SU-DHL-6 (cell line): ENCODE data around the gene PDE4B.

ENCODE experiments used
- H2AFZ ChIP-seq: fragments of 200-600 bp; sonication (generic); 2 replicates; pipeline ENCODE4 v1.6.1; 2014; ENCODE audit warnings: low read depth, mild to moderate bottlenecking, moderate library complexity, mixed read lengths, antibody characterized with exemption, low read length; ENCODE audit not compliant: severe bottlenecking
- H3F3A ChIP-seq: fragments of 200-600 bp; shearing (Covaris generic); 2 replicates; pipeline ENCODE4 v1.6.0; 2016; ENCODE audit warnings: antibody characterized with exemption, mild to moderate bottlenecking; ENCODE audit not compliant: insufficient read depth
- H3K27ac ChIP-seq: fragments of 200-600 bp; sonication (generic); 2 replicates; pipeline ENCODE4 v1.5.1; 2016; ENCODE audit warnings: low read depth, mild to moderate bottlenecking, low read length, moderate library complexity, mixed read lengths
- H3K27me3 ChIP-seq: fragments of 200-600 bp; sonication (generic), shearing (Covaris generic); 2 replicates; pipeline ENCODE4 v1.6.0; 2014; ENCODE audit warnings: mild to moderate bottlenecking, low read length
- H3K36me3 ChIP-seq: fragments of 200-600 bp; sonication (generic); 2 replicates; pipeline ENCODE4 v1.6.1; 2014; ENCODE audit warnings: mild to moderate bottlenecking, low read length, mixed read lengths
- H3K4me2 ChIP-seq: fragments of 300-600, 200-600 bp; shearing (Covaris generic), sonication (generic); 2 replicates; pipeline ENCODE4 v1.6.0; 2014; ENCODE audit warnings: low read length, low read depth, mild to moderate bottlenecking; ENCODE audit not compliant: poor library complexity, severe bottlenecking
- H3K4me3 ChIP-seq: fragments of 200-600 bp; sonication (generic); 2 replicates; pipeline ENCODE4 v1.5.1; 2014; ENCODE audit warnings: antibody characterized with exemption, low read length, mild to moderate bottlenecking, mixed read lengths; ENCODE audit not compliant: insufficient read depth, poor library complexity, severe bottlenecking
- H3K79me2 ChIP-seq: fragments of 200-600 bp; sonication (generic); 2 replicates; pipeline ENCODE4 v1.6.1; 2014; ENCODE audit warnings: mild to moderate bottlenecking, low read length, moderate library complexity; ENCODE audit not compliant: insufficient read depth
- H3K9ac ChIP-seq: fragments of 200-600 bp; sonication (generic); 2 replicates; pipeline ENCODE4 v1.7.0; 2014; ENCODE audit warnings: mild to moderate bottlenecking, low read length
- H3K9me2 ChIP-seq: fragments of 200-600 bp; sonication (generic); replicated peaks from 2 replicates; pipeline ENCODE4 v1.6.1; 2014; ENCODE audit warnings: low read length; ENCODE audit not compliant: insufficient read depth
- H3K9me3 ChIP-seq: fragments of 200-600 bp; sonication (generic); 2 replicates; pipeline ENCODE4 v1.6.1; 2014; ENCODE audit warnings: low read length, mixed read lengths; ENCODE audit not compliant: insufficient read depth
- H4K20me1 ChIP-seq: fragments of 200-600 bp; sonication (generic); 2 replicates; pipeline ENCODE4 v1.6.1; 2014; ENCODE audit warnings: low read depth, mild to moderate bottlenecking, antibody characterized with exemption, low read length, moderate library complexity, mixed read lengths
- CTCF ChIP-seq: fragments of 200-600 bp; sonication (generic); IDR thresholded peaks from one replicate; pipeline ENCODE4 v1.5.1; 2017; ENCODE audit warnings: antibody characterized with exemption, mild to moderate bottlenecking, low read length, moderate library complexity; ENCODE audit not compliant: insufficient read depth, poor library complexity, severe bottlenecking
- EZH2phosphoT487 ChIP-seq: fragments of 200-600 bp; sonication (generic), shearing (Covaris generic); conservative IDR thresholded peaks from 2 replicates; pipeline ENCODE4 v1.6.1; 2018; ENCODE audit warnings: mild to moderate bottlenecking, antibody characterized with exemption, low read length, moderate library complexity, mixed read lengths

PDE4B gene

DNA sequence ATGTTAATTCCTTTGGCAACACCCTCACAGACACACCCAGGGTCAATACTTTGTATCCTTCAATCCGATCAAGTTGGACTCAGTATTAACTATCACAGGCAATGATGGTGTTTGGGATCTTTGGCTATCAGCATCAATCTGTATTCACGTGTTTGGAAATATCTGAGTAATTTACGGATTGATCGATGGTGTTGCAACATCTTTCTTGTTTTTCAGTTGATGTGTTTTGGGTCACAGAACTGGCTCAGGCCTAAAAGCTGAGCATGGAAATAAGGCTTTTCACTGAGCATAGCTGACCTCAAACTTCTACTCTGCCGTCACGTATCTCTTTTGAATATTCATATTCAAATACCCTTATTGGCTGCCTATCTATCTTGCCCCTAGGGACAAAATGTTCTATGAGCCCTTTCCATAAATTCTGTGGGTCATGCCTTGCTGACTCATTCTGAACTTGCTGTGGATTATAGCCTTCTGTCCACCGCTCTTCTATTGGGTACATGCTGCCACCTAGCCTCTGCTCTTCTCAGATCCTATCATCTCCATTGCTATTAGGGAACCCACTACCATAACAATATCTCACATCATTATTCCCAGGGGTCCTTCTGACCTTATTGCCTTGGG lies 156.0 kb downstream of the PDE4B start:
- no peaks in the 10 kb centered on the region for H3K9me2 ChIP-seq
- no peak for TF ChIP-seq CTCF
- no peak for TF ChIP-seq EZH2phosphoT487
- H3K9me3 ChIP-seq = no peaks in the 10 kb centered on the region
- H3K27me3 ChIP-seq = no peaks in the 10 kb centered on the region
- no peaks in the 10 kb centered on the region for H3K79me2 ChIP-seq
- no peaks in the 10 kb centered on the region for H4K20me1 ChIP-seq
- no peaks in the 10 kb centered on the region for H3K36me3 ChIP-seq
- H3K4me2 ChIP-seq = no peak overlapping the region
- no peak overlapping the region for H3K4me3 ChIP-seq
- H3K27ac ChIP-seq = no peak overlapping the region
- no peaks in the 10 kb centered on the region for H3F3A ChIP-seq
- H3K9ac ChIP-seq = no peak overlapping the region
- no peak overlapping the region for H2AFZ ChIP-seq

- Histone ChIP-seq H3K4me3 (no peak overlapping the region), H3K4me2 (no peak overlapping the region), H3K79me2 (no peaks in the 10 kb centered on the region), H4K20me1 (no peaks in the 10 kb centered on the region), H3K36me3 (no peaks in the 10 kb centered on the region), H2AFZ (no peak overlapping the region), H3F3A (no peaks in the 10 kb centered on the region), H3K9me2 (no peaks in the 10 kb centered on the region), H3K9ac (no peak overlapping the region), H3K9me3 (no peaks in the 10 kb centered on the region), H3K27me3 (no peaks in the 10 kb centered on the region), H3K27ac (no peak overlapping the region)
- TF ChIP-seq CTCF (no peak), EZH2phosphoT487 (no peak)
Measured at GRCh38 chr1:65949230-65949626, 156.5 kb downstream of the PDE4B start.

DNA sequence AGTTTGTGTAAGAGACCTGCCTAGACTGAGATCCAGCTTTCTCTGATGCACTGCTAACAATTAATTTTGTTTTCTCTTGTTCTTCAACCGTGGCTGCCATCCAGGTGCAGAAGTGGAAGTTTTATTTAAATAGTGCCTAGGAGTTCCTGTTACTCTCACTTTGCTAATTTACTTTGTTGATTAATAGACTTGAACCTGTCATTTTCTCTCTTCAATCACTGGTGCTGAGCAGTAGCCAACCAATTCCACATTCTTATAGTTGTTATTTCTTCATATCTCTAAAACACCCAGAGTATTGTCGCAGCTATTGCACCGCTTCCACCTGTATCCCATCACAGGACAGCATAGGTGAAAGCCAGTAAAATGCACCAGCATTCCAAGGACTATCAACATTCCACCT lies 157.2 kb downstream of the PDE4B start:
- no peaks in the 10 kb centered on the region for H4K20me1 ChIP-seq
- TF ChIP-seq EZH2phosphoT487 = no peak
- TF ChIP-seq CTCF = no peak
- no peaks in the 10 kb centered on the region for H3F3A ChIP-seq
- no peaks in the 10 kb centered on the region for H3K9me2 ChIP-seq
- no peak overlapping the region for H3K27ac ChIP-seq
- no peaks in the 10 kb centered on the region for H3K36me3 ChIP-seq
- H2AFZ ChIP-seq = no peak overlapping the region
- H3K9me3 ChIP-seq = no peaks in the 10 kb centered on the region
- H3K4me2 ChIP-seq = no peak overlapping the region
- H3K27me3 ChIP-seq = no peaks in the 10 kb centered on the region
- H3K9ac ChIP-seq = no peak overlapping the region
- no peak overlapping the region for H3K4me3 ChIP-seq
- H3K79me2 ChIP-seq = no peaks in the 10 kb centered on the region

- Histone ChIP-seq H3K9me2 (no peaks in the 10 kb centered on the region), H3K9ac (no peak overlapping the region), H3K79me2 (no peaks in the 10 kb centered on the region), H3K27me3 (no peaks in the 10 kb centered on the region), H2AFZ (no peak overlapping the region), H3K4me3 (no peak overlapping the region), H3K9me3 (no peaks in the 10 kb centered on the region), H3K27ac (no peak overlapping the region), H3K4me2 (no peak overlapping the region), H3K36me3 (no peaks in the 10 kb centered on the region), H4K20me1 (no peaks in the 10 kb centered on the region), H3F3A (no peaks in the 10 kb centered on the region)
- TF ChIP-seq EZH2phosphoT487 (no peak), CTCF (no peak)
Measured at GRCh38 chr1:65952696-65953095, 160.0 kb downstream of the PDE4B start.
